HUES6 (cell line): Measurements from ENCODE around the gene KRTAP10-11.
"Not testable (repeated sequence)": the region's sequence is repeated elsewhere in the genome, so short reads cannot be mapped to it uniquely, and the experiment has no call there.

Source experiments
- H3K27ac ChIP-seq: 2 replicates; pipeline ENCODE4 v1.7.0; 2013; ENCODE audit warnings: low read depth, mild to moderate bottlenecking, low read length, inconsistent platforms
- H3K27me3 ChIP-seq: 2 replicates; pipeline ENCODE4 v1.6.1; 2013; ENCODE audit warnings: low read length; ENCODE audit not compliant: control insufficient read depth, insufficient read depth
- H3K36me3 ChIP-seq: 2 replicates; pipeline ENCODE4 v1.6.1; 2013; ENCODE audit warnings: low read length; ENCODE audit not compliant: control insufficient read depth, insufficient read depth
- H3K4me1 ChIP-seq: 2 replicates; pipeline ENCODE4 v1.6.1; 2013; ENCODE audit warnings: low read length; ENCODE audit not compliant: control insufficient read depth, insufficient read depth
- H3K4me3 ChIP-seq: 2 replicates; pipeline ENCODE4 v1.5.1; 2013; ENCODE audit warnings: low read depth, low read length
- H3K9ac ChIP-seq: one replicate; pipeline ENCODE4 v1.6.1; 2013; ENCODE audit warnings: mild to moderate bottlenecking, low read length
- H3K9me3 ChIP-seq: 2 replicates; pipeline ENCODE4 v1.6.1; 2013; ENCODE audit warnings: low read depth, low read length; ENCODE audit not compliant: control insufficient read depth, insufficient read depth

The KRTAP10-11 gene

GRCh38 chr21:44677881-44678280 is 31.7 kb downstream of the KRTAP10-11 start:
- Histone ChIP-seq H3K27me3 (no peaks in the 10 kb centered on the region), H3K9me3 (peaks cover 10% of the 10 kb centered on the region; the same call in 1 of the 2 replicates), H3K4me1 (peaks cover 3% of the 10 kb centered on the region; the same call in 1 of the 2 replicates), H3K27ac (no peak overlapping the region), H3K4me3 (no peak overlapping the region), H3K9ac (no peak overlapping the region), H3K36me3 (no peaks in the 10 kb centered on the region)

GRCh38 chr21:44681152-44681551 is 34.9 kb downstream of the KRTAP10-11 start:
- Histone ChIP-seq H3K4me1 (peaks cover 3% of the 10 kb centered on the region; the same call in 1 of the 2 replicates), H3K9me3 (peaks cover 3% of the 10 kb centered on the region; the same call in 1 of the 2 replicates), H3K9ac (no peak overlapping the region), H3K36me3 (no peaks in the 10 kb centered on the region), H3K27me3 (no peaks in the 10 kb centered on the region), H3K4me3 (no peak overlapping the region), H3K27ac (no peak overlapping the region)

GRCh38 chr21:44681861-44682579 is 35.8 kb downstream of the KRTAP10-11 start, which contains the start of gene KRTAP12-1:
TSS of gene KRTAP12-1 (minus strand) at chr21:44682163. CDS start at chr21:44682123, 40 bp downstream.
- H3K36me3 ChIP-seq: no peaks in the 10 kb centered on the region
- no peaks in the 10 kb centered on the region for H3K9me3 ChIP-seq
- H3K4me3 ChIP-seq: no peak within 1 kb of the TSS
- no peak within 1 kb of the TSS for H3K27ac ChIP-seq
- H3K27me3 ChIP-seq: no peaks in the 10 kb centered on the region
- H3K9ac ChIP-seq: no peak within 1 kb of the TSS
- peaks cover 9% of the 10 kb centered on the region for H3K4me1 ChIP-seq

GRCh38 chr21:44682580-44683151 is 36.5 kb downstream of the KRTAP10-11 start:
- H3K9me3 ChIP-seq: no peaks in the 10 kb centered on the region
- H3K27ac ChIP-seq: no peak overlapping the region
- H3K27me3 ChIP-seq: no peaks in the 10 kb centered on the region
- H3K36me3 ChIP-seq: no peaks in the 10 kb centered on the region
- no peak overlapping the region for H3K9ac ChIP-seq
- H3K4me3 ChIP-seq: no peak overlapping the region
- H3K4me1 ChIP-seq: peaks cover 16% of the 10 kb centered on the region

- no peaks in the 10 kb centered on the region for H3K9me3 ChIP-seq
- H3K9ac ChIP-seq: no peak overlapping the region
- no peaks in the 10 kb centered on the region for H3K36me3 ChIP-seq
- H3K27me3 ChIP-seq: no peaks in the 10 kb centered on the region
- H3K4me1 ChIP-seq: peaks cover 17% of the 10 kb centered on the region
- H3K27ac ChIP-seq: no peak overlapping the region
- no peak overlapping the region for H3K4me3 ChIP-seq
Measured at GRCh38 chr21:44684077-44684476, 37.9 kb downstream of the KRTAP10-11 start.

GRCh38 chr21:44684483-44684882 is 38.3 kb downstream of the KRTAP10-11 start:
- Histone ChIP-seq H3K4me1 (peaks cover 17% of the 10 kb centered on the region), H3K27ac (no peak overlapping the region), H3K27me3 (no peaks in the 10 kb centered on the region), H3K36me3 (no peaks in the 10 kb centered on the region), H3K9ac (no peak overlapping the region), H3K4me3 (no peak overlapping the region), H3K9me3 (no peaks in the 10 kb centered on the region)

GRCh38 chr21:44685050-44685449 is 38.8 kb downstream of the KRTAP10-11 start:
- not testable (repeated sequence) for H3K27ac ChIP-seq, H3K27me3 ChIP-seq, H3K9me3 ChIP-seq, H3K9ac ChIP-seq, H3K4me3 ChIP-seq, H3K36me3 ChIP-seq
- peaks cover 17% of the 10 kb centered on the region for H3K4me1 ChIP-seq

- H3K9me3 ChIP-seq: no peaks in the 10 kb centered on the region
- H3K4me3 ChIP-seq: no peak overlapping the region
- peaks cover 17% of the 10 kb centered on the region for H3K4me1 ChIP-seq
- no peak overlapping the region for H3K27ac ChIP-seq
- H3K9ac ChIP-seq: no peak overlapping the region
- H3K36me3 ChIP-seq: no peaks in the 10 kb centered on the region
- no peaks in the 10 kb centered on the region for H3K27me3 ChIP-seq
Measured at GRCh38 chr21:44686000-44686781, 40.0 kb downstream of the KRTAP10-11 start.

GRCh38 chr21:44686843-44687561 is 40.8 kb downstream of the KRTAP10-11 start:
- Histone ChIP-seq H3K4me1 (peaks cover 17% of the 10 kb centered on the region), H3K36me3 (no peaks in the 10 kb centered on the region), H3K9ac (no peak overlapping the region), H3K27ac (no peak overlapping the region), H3K4me3 (no peak overlapping the region), H3K27me3 (no peaks in the 10 kb centered on the region), H3K9me3 (no peaks in the 10 kb centered on the region)

- H3K4me3 ChIP-seq: no peak overlapping the region
- H3K4me1 ChIP-seq: peaks cover 15% of the 10 kb centered on the region
- no peak overlapping the region for H3K27ac ChIP-seq
- H3K27me3 ChIP-seq: no peaks in the 10 kb centered on the region
- H3K9me3 ChIP-seq: peaks cover 2% of the 10 kb centered on the region; the same call in 1 of the 2 replicates
- no peak overlapping the region for H3K9ac ChIP-seq
- H3K36me3 ChIP-seq: no peaks in the 10 kb centered on the region
Measured at GRCh38 chr21:44687671-44688070, 41.5 kb downstream of the KRTAP10-11 start.
